GM21723 (cell line): ENCODE measurements around the gene IZUMO4.
A peak's percentile ranks its signal among the peaks of the same experiment; 100 is the strongest.
"Not testable (repeated sequence)": the region's sequence is repeated elsewhere in the genome, so short reads cannot be mapped to it uniquely, and the experiment has no call there.

Experiments
- ATAC-seq: cut with Tn5 transposase; IDR thresholded peaks from one replicate; pipeline ENCODE4 v1.9.1; 2021; ENCODE audit warnings: mild to moderate bottlenecking, moderate library complexity; ENCODE audit not compliant: unreplicated experiment

Gene IZUMO4

DNA sequence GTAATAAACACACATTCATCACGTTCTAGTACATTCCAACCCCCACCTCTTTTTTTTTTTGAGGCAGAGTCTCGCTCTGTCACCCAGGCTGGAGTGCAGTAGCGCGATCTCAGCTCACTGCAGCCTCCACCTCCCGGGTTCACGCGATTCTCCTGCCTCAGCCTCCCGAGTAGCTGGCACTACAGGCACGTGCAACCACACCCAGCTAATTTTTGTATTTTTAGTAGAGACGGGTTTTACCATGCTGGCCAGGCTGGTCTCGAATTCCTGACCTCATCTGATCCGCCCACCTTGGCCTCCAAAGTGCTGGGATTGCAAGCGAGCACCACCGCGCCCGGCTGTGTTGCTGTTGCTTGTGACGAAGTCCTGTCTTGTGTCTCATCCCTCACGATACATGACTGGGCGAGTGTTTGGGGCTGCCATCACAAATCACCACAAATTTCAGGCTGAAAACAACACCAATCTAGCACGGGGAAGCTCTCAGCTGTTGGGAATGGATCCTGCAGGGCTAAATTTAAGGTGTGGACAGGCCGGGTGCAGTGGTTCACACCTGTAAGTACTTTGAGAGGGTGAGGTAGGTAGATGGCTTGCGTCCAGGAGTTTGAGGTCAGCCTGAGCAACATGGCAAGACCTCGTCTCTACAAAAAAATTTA, 16.3 kb upstream of the IZUMO4 start:
- no peak for ATAC-seq

DNA sequence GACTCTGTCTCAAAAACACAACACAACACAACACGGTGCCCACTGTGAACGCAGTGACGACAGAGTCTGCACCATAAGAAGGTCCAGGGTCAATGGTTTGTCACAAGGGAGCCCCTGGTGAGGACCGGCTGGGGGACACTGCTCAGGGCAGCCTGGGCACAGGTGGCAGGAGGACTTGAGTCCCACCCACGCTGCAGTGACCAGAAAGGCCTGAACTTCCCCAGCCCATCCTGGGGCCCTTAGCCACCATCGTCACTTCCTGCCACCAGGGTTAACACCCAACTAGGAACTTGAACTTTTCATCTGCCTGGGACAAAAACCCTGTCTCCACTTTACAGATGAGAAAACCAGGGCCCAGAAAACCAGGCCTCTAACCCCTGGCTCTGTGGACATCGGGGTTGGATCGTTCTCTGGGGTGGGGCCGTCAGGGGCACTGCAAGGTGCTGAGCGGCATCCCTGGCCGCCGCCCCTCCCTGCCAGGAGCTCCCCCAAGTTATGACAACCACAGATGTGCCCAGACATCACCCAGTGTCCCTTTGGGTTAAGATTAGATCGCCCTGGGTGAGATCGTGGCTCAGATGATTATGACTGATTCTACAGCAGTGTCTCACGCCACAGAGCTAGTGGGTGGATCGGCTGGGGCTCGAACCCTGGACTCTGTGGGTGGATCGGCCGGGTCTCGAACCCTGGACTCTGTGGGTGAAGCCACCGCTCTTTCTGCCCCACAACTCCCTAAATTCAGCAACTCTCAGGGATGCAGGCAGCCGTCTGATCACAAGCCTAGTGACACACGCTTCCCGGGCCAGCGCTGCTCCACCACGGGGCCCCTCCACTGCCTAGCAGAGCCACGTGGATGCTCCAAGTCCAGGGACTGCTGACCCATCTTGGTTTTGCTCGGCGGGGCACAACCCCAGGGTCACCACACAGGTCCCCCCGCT, 14.6 kb upstream of the IZUMO4 start:
- no peak for ATAC-seq

DNA sequence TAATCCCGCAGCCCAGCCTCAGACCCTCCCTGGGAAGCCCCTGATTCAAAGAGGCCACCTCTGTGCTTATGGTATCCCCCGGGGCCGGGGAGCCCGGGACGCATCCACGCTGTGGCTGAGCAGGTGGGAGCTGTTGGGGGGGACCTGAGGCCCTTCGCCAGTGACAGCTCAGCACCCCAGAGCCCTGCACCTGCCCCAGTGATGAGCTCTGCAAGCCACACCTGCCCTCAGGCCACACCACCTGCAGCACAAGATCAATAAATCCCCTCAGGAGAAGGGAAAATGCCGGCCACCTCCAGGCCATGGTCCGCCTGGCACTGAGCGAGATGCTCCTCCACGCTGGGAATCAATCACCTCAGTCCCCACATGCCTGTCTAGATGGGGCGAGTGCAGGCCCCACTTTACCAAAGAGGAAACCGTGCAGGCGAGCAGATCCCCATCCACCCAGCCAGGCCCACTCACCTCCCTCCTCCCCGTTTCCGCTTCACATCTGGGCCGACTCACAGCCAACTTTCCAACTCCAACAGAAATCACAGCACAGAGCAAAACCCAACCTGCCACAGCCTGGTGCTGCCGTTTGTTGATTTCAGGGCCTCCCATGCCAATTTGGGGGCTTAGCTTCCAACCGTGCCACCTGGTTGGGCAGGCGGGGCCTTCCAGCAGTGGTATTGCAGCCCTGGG, 13.4 kb upstream of the IZUMO4 start:
- ATAC-seq: no peak

DNA sequence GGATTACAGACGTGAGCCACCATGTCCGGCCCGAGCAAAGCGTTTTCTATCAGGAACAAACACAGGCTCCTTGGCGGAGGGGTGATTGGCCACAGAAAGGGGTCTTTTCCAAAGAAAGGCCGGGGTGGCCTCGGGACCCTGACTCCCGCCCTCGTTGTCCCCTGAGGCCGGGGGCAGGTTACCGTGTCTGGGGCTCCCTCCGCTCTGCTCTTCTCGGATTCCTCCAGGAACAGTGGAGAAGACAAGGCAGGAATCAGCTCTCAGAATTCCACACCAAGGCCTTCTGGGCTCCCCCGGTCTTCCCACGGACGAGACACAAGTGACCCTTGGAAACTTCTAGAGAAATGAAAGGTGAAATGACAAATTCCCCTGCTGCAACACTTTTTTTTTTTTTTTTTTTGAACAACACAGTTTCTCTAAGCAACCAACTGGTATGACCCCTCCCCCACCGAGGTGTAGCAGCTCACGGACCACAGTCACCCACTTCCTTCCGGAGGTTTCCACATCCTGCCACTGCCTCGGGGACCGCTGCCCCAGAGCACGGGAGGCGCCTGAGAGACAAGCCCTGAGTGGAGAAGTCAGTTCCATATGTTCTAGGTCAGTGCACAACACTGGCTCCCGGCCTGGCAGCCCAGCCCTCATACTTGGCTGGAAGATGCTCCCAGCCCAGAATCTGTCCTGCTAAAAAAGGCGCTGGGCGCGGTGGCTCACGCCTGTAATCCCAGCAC, 11.6 kb upstream of the IZUMO4 start:
- peak; percentile 32 for ATAC-seq

DNA sequence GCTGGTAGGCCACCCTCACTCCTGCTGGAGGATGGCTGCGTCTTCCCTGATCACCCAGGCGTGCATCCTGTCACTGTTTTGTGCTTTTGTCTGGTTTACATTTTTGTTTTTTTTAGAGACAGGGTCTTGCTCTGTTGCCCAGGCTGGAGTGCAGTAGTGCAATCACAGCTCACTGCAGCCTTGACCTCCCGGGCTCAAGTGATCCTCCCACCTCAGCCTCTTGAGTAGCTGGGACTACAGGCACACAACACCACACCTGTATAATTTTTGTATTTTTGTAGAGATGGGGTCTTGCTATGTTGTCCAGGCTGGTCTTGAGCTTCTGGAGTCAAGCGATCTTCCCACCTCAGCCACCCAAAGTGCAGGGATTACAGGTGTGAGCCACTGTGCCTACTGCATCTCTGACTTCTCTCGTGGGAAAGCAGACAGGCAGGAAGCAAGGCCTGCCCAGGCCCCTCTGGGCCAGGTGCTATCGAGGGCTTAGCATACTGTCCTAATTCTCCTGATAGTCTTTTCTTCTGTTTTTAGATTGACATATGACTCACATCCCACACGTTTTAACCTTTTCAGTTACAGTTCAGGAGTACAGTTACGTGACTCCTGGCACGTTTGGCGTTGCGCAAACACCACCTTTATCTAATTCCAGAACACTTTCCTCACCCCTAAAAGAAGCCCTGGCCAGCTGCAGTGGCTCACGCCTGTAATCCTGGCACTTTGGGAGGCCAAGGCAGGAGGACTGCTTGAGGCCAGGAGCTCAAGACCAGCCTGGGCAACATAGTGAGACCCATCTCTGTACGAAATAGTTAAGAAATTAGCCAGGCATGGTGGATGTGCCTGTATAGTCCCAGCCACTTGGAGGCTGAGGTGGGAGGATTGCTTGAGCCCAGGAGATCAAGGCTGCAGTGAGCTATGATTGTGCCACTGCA, 9.8 kb upstream of the IZUMO4 start:
- peak; percentile 30 for ATAC-seq

DNA sequence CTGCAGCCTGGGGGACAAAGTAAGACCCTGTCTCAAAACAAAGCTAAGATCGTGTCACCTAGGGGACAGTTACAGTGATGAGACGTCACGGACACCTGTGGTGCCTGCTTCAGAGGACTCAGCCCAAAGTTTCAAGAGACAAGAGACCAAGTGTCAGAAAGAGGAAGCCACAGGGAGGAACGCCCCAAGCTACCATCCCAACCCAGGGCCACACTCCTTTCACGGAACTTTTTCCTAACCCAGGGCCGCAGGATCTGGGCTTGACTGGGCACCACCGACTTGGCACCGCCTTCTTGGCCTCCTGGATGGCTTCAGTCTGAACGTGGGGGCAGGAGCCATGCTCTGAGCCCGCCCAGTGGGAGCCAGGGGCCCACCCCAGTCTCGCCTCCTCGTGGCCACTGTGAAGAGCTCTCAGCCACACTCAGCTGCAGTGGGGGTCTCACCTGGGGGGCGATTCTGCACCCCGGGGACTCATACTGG, 9.1 kb upstream of the IZUMO4 start:
- peak; percentile 22 for ATAC-seq

DNA sequence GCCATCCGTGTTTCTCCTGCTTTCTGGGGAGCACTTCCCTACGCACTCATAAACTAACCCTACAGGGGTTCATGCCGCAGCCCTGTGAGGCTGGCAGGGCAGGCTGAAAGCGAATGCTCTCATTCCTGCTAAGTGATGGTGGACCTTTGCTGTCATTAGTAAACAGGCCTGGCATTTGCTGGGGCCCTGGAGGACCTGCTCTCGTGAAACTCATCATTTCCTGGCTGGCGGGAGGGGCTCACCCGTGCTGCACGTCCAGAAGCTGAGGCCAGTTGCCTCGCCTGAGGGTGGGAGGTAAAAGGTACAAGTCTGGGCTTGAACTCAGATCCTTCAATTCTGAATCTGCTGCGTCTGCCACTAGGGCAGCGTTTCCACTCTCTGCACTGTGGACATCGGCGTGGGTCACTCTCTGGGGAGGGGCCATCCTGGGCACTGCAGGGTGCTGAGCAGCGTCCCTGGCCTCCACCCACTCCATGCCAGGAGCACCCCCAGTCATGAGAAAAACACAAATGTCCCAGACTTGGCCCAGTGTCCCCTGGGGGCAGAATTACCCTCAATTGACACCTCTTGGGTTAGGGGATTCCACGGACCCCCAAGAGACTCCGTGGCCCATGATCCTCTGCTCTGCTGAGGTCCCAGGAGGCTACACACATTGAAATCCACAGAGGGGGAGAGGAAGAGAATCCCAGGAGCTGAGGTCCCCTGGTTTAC, 7.6 kb upstream of the IZUMO4 start:
- no peak for ATAC-seq

DNA sequence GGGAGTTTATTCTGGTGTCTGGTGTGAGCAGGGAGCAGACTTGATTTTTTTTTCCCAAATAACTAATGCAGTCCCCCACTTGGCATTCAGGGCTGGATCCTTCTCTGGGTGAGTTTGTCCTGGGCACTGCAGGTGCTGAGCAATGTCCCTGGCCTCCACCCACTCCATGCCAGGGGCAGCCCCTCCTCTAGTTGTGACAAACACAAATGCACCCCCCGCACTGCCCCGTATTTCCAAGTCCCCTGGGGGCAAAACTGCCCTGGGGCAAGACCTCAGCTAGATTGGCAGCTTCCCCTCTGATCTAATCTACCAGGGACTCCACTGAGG, 7.0 kb upstream of the IZUMO4 start:
- ATAC-seq: no peak

DNA sequence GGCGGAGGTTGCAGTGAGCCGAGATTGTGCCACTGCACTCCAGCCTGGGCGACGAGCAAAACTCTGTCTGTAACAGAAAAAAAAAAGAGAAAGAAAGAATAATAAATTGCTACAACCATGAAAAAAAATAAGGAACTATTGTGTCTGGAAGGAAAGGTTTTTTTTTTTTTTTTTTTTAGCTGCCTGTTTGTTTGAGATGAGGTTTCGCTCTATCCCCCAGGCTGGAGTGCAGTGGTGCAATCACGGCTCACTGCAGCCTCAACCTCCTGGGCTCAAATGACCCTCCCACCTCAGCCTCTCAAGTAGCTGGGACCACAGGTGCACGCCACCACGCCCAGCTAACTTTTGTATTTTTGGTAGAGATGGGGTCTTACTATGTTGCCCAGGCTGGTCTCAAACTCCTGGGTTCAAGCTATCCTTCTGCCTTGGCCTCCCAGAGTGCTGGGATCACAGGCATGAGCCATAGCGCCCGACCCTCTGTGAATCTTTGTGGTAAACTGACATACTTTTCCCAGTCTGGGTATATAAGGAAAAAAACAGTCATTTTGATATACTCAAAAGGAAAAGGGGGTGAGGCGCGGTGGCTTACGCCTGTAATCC, 4.7 kb upstream of the IZUMO4 start:
- not testable (repeated sequence) for ATAC-seq

DNA sequence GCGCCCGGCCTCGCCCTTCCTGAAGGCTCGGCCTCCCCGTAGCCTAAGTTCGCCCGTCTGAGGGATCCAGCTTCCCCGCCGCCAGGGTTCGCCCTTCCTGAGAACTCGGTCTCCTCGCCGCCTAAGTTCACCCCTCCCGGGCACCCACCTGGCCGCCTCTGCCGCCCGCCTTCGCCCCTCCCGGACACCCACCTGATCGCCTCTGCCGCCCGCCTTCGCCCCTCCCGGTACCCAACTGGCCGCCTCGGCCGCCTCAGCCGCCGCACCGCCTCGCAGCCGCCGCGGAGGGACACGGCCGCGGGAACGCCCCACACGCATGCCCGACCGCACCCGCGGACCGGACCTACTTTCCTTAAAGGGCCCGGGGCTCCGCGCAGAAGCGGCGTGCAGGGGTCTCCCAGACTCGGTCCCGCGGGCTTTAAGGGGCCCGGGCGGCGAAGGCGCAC, 658 bp upstream of the IZUMO4 start, which contains the start of gene MOB3A:
TSS of gene MOB3A (minus strand) at position 293 of the 446 bp plus-strand sequence. CDS start 17,766 bp downstream, outside the sequence.
- ATAC-seq: peak; percentile 34

DNA sequence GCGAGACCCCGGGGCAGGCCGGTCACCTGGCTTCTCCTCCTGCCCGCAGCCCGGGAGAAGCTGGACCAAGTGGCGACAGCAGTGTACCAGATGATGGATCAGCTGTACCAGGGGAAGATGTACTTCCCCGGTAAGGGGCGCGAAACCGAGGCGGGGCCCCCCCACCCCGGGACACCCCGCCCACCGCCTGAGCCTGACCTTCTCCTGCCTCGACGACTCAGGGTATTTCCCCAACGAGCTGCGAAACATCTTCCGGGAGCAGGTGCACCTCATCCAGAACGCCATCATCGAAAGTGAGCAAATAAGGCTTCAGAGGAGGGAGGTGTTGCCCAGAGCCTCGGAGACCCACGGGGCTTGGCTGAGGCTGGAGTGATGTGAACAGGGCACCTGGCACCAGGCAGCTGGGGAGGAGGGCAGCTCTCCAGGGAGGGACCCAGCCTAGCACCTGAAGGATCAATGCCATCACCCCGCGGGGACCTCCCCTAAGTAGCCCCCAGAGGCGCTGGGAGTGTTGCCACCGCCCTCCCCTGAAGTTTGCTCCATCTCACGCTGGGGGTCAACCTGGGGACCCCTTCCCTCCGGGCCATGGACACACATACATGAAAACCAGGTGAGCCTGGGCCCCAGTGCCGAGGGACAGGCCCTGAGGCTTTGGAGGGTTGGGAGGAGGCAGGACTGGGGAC, 629 bp downstream of the IZUMO4 start:
- no peak for ATAC-seq

DNA sequence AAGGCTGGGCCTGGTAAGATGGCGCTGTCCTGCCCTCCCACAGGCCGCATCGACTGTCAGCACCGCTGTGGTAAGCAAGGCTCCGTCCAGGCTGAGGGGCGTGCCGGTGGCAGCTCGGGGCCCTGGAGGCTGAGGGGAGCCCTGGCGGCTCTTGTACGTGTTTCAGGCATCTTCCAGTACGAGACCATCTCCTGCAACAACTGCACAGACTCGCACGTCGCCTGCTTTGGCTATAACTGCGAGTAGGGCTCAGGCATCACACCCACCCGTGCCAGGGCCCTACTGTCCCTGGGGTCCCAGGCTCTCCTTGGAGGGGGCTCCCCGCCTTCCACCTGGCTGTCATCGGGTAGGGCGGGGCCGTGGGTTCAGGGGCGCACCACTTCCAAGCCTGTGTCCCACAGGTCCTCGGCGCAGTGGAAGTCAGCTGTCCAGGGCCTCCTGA, 1.2 kb downstream of the IZUMO4 start:
- ATAC-seq: no peak

DNA sequence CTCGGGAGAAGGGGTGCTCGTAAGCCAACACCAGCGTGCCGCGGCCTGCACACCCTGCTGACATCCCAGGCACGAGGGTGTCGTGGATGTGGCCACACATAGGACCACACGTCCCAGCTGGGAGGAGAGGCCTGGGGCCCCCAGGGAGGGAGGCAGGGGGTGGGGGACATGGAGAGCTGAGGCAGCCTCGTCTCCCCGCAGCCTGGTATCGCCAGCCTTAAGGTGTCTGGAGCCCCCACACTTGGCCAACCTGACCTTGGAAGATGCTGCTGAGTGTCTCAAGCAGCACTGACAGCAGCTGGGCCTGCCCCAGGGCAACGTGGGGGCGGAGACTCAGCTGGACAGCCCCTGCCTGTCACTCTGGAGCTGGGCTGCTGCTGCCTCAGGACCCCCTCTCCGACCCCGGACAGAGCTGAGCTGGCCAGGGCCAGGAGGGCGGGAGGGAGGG, 2.4 kb downstream of the IZUMO4 start:
- ATAC-seq: no peak

DNA sequence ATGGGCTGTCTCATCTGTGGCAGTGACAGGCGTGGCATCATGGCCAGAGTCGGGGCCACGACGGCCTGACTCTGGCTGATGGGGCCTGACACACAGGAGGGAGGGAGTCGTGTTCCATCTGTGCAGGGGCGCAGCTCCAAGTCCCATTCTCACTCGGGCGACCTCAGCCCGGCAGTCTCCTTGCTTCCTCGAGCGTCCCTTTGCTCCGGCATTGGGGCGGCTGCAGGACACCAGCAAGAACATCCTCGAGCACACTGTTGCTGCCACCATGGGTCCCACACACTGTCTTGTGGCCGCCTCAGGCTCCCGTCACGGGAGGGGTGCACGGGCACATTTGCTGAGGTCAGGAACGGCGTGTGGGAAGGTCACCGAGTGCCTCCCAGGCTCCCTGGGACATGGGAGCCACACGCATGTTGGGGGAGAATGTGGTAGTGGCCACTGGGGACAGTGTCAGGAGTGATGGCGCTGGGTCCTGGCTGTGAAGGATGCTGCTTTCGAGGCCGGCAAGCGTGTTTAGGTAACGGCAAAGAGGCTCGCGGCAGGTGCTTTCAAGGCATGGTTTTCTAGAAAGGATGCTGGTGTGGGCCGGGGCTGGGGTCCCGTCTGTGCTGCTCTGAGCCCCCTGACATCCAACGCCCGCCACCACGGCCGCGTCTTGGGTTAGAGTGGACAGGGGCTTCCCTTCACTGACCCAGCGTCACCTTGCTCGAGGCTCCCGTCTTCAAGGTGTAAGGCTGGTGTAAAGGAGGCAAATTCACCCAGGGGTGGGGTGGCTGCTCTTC, 3.4 kb downstream of the IZUMO4 start:
- ATAC-seq: no peak

DNA sequence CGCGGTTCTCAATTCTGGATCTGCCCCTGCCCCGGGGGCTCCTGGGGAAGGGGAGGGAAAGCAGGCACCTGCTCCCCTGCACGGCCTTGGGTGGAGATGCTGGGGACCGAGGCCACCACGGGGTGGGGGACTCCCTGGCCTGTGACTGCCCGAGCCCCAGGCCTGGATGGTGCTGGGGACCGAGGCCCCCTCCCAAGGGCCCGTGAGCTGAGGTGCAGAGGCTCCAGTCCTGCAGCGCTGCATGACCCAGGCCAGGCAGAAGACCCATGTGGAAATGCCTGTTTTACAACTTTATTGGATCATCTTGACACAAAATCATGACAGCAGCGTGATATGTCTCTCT, 4.0 kb downstream of the IZUMO4 start:
- no peak for ATAC-seq

DNA sequence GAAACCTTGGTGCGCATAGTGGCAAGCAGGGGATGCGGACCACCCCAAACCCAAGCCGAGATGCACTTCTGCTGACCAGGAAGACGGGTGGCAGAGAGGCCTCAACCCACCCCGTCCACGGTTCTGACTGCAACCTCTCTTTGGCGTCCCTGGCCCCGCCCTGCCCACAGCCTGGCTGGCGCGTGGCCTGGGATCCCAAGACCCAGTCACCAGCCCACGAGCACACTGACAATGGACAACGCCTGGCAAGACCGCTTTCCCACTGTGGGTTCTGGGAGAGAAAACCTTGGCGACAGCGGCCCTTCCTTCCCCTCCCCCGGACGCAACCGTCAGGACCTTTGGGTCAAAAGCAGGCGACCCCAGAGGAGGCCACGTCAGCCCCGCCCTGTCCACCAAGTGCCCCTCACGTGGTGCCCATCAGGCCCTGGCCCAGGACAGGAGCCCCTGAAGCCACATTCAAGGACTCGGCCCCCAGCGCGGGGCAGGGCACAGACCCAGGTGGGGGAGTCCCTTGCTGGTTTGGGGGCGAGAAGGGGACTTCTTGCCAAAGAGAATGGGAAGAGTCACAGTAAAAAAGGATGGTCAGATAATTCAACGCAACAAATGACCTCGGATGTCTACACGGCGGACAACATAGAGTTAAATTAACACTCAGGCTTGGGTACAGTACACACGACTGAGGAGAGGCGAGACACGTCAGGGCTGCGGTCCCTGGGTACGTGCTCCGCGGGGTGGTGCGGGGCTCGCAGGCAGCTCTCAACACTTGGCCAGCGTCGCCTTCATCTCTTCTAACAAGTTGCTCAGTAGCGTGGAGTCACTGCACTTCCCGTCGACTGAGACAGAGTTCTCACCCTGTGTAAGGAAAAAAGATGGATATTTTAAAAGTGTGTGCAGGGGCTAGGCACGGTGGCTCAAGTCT, 5.0 kb downstream of the IZUMO4 start:
- no peak for ATAC-seq
